Measurements from ENCODE around the gene SEMA5B. TPM values are rescaled to one million over a fixed set of nuclear protein-coding genes. Genes with fewer than 3 reads are reported as not detected.

SEMA5B gene
- polyA plus RNA-seq, 1 donor (not counting 4 experiments of a cell fraction or from before 2014, with no cell fraction given): 0.04 TPM

GRCh38 chr3:122916580-122916979 is 111.0 kb downstream of the SEMA5B start:
- H3K79me2 ChIP-seq (ENCODE audit: control insufficient read depth, insufficient read depth, low read length): no peaks in the 10 kb centered on the region
- H3K9me3 ChIP-seq (ENCODE audit: control insufficient read depth, low read depth, low read length): no peaks in the 10 kb centered on the region
- H2AFZ ChIP-seq (ENCODE audit: control insufficient read depth, low read length): no peak overlapping the region
- H3K4me1 ChIP-seq (ENCODE audit: control insufficient read depth, extremely low read depth, insufficient read depth, low read length): no peaks in the 10 kb centered on the region
- no peak overlapping the region for H3K4me2 ChIP-seq (ENCODE audit: control insufficient read depth, extremely low read depth, insufficient read depth, low read depth, low read length)
- TF ChIP-seq EZH2 (IDR thresholded peaks at IDR 0.05; ENCODE audit: low read length): no peak
- TF ChIP-seq, protein P1, sequence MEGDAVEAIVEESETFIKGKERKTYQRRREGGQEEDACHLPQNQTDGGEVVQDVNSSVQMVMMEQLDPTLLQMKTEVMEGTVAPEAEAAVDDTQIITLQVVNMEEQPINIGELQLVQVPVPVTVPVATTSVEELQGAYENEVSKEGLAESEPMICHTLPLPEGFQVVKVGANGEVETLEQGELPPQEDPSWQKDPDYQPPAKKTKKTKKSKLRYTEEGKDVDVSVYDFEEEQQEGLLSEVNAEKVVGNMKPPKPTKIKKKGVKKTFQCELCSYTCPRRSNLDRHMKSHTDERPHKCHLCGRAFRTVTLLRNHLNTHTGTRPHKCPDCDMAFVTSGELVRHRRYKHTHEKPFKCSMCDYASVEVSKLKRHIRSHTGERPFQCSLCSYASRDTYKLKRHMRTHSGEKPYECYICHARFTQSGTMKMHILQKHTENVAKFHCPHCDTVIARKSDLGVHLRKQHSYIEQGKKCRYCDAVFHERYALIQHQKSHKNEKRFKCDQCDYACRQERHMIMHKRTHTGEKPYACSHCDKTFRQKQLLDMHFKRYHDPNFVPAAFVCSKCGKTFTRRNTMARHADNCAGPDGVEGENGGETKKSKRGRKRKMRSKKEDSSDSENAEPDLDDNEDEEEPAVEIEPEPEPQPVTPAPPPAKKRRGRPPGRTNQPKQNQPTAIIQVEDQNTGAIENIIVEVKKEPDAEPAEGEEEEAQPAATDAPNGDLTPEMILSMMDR (optimal IDR thresholded peaks at IDR 0.05 in 1 of 3, IDR thresholded peaks at IDR 0.05 in 1 of 3, conservative IDR thresholded peaks at IDR 0.05 in 1 of 3; ENCODE audit: extremely low read depth in 1 of 3, insufficient read depth in 2 of 3, low read length in 3 of 3): no peak
- DNase-seq (ENCODE audit: low read depth, low spot score): no peak
- dilution Hi-C loops (cut with MboI; ENCODE audit: extremely low pct_ligation_motif_present, low sequenced_read_pairs): no loop called here
- no peak overlapping the region for H3K27ac ChIP-seq (ENCODE audit: control insufficient read depth, insufficient read depth, low read length)
- H4K20me1 ChIP-seq (ENCODE audit: control insufficient read depth, extremely low read depth, insufficient read depth, low read length): no peaks in the 10 kb centered on the region
- no peak overlapping the region for H3K9ac ChIP-seq (ENCODE audit: control insufficient read depth, extremely low read depth, insufficient read depth, low read length)
- H3K27me3 ChIP-seq (ENCODE audit: control insufficient read depth, extremely low read depth, insufficient read depth, low read length): peaks cover 47% of the 10 kb centered on the region
- H3K36me3 ChIP-seq (ENCODE audit: control insufficient read depth in 2 of 2, extremely low read depth in 1 of 2, insufficient read depth in 2 of 2, low read length in 2 of 2): no peaks in the 10 kb centered on the region
- no peak for FAIRE-seq
- no peak overlapping the region for H3K4me3 ChIP-seq (ENCODE audit: control insufficient read depth in 2 of 3, extremely low read depth in 1 of 3, insufficient read depth in 2 of 3, low read depth in 1 of 3, low read length in 3 of 3)
- no peaks in the 10 kb centered on the region for H3K9me1 ChIP-seq (ENCODE audit: control insufficient read depth, extremely low read depth, insufficient read depth, low read length)

GRCh38 chr3:122916084-122916483 is 111.5 kb downstream of the SEMA5B start:
- Histone ChIP-seq H3K4me1 (ENCODE audit: control insufficient read depth, extremely low read depth, insufficient read depth, low read length) (no peaks in the 10 kb centered on the region), H2AFZ (ENCODE audit: control insufficient read depth, low read length) (no peak overlapping the region), H3K27me3 (ENCODE audit: control insufficient read depth, extremely low read depth, insufficient read depth, low read length) (peaks cover 43% of the 10 kb centered on the region), H3K9me3 (ENCODE audit: control insufficient read depth, low read depth, low read length) (no peaks in the 10 kb centered on the region), H3K79me2 (ENCODE audit: control insufficient read depth, insufficient read depth, low read length) (no peaks in the 10 kb centered on the region), H3K4me2 (ENCODE audit: control insufficient read depth, extremely low read depth, insufficient read depth, low read depth, low read length) (no peak overlapping the region), H3K36me3 (ENCODE audit: control insufficient read depth in 2 of 2, extremely low read depth in 1 of 2, insufficient read depth in 2 of 2, low read length in 2 of 2) (no peaks in the 10 kb centered on the region), H3K4me3 (ENCODE audit: control insufficient read depth in 2 of 3, extremely low read depth in 1 of 3, insufficient read depth in 2 of 3, low read depth in 1 of 3, low read length in 3 of 3) (no peak overlapping the region), H3K9me1 (ENCODE audit: control insufficient read depth, extremely low read depth, insufficient read depth, low read length) (no peaks in the 10 kb centered on the region), H3K9ac (ENCODE audit: control insufficient read depth, extremely low read depth, insufficient read depth, low read length) (no peak overlapping the region), H4K20me1 (ENCODE audit: control insufficient read depth, extremely low read depth, insufficient read depth, low read length) (no peaks in the 10 kb centered on the region), H3K27ac (ENCODE audit: control insufficient read depth, insufficient read depth, low read length) (no peak overlapping the region)
- dilution Hi-C loops (cut with MboI; ENCODE audit: extremely low pct_ligation_motif_present, low sequenced_read_pairs): no loop called here
- TF ChIP-seq, protein P1 (optimal IDR thresholded peaks at IDR 0.05 in 1 of 3, IDR thresholded peaks at IDR 0.05 in 1 of 3, conservative IDR thresholded peaks at IDR 0.05 in 1 of 3; ENCODE audit: extremely low read depth in 1 of 3, insufficient read depth in 2 of 3, low read length in 3 of 3): no peak
- no peak for TF ChIP-seq EZH2 (IDR thresholded peaks at IDR 0.05; ENCODE audit: low read length)
- DNase-seq (ENCODE audit: low read depth, low spot score): no peak
- FAIRE-seq: no peak
